Keratinocyte (primary cell): ENCODE measurements around the gene C4orf36. TPM values are rescaled to one million over a fixed set of nuclear protein-coding genes. Genes with fewer than 3 reads are reported as not detected.

Experiments used
- DNase-seq: peaks from one replicate; pipeline ENCODE4 v3.0.0-alpha.2; 2011; ENCODE audit warnings: low read depth, missing footprints, low spot score
- FAIRE-seq: peaks from 2 replicates; lab custom pipeline; 2011; peaks lifted over from hg19 to GRCh38; lab: Jason Lieb, UNC
- H2AFZ ChIP-seq: 2 replicates; pipeline ENCODE4 v1.6.0; 2012; ENCODE audit warnings: low read length, control low read depth, inconsistent platforms; ENCODE audit not compliant: control insufficient read depth
- H3K27ac ChIP-seq: 2 replicates; pipeline ENCODE4 v1.5.1; 2011; ENCODE audit warnings: low read length; ENCODE audit not compliant: control insufficient read depth, insufficient read depth
- H3K27me3 ChIP-seq: 3 replicates; pipeline ENCODE4 v1.6.0; 2011; ENCODE audit warnings: low read length; ENCODE audit not compliant: control insufficient read depth, insufficient read depth; ENCODE audit errors: extremely low read depth
- H3K36me3 ChIP-seq, 2 experiments: 2 replicates in 1 of 2; 3 replicates in 1 of 2; pipeline ENCODE4 v1.5.1; 2011; ENCODE audit warnings: low read length in 2 of 2, mild to moderate bottlenecking in 1 of 2; ENCODE audit not compliant: control insufficient read depth in 2 of 2, insufficient read depth in 2 of 2; ENCODE audit errors: extremely low read depth in 1 of 2
- H3K4me1 ChIP-seq: 3 replicates; pipeline ENCODE4 v1.5.1; 2011; ENCODE audit warnings: low read length; ENCODE audit not compliant: control insufficient read depth, insufficient read depth; ENCODE audit errors: extremely low read depth
- H3K4me2 ChIP-seq: 3 replicates; pipeline ENCODE4 v1.6.0; 2011; ENCODE audit warnings: low read depth, low read length; ENCODE audit not compliant: control insufficient read depth, insufficient read depth; ENCODE audit errors: extremely low read depth
- H3K4me3 ChIP-seq, 3 experiments: fragments of 200-600 bp in 1 of 3; sonication (generic) in 1 of 3; 2 replicates in 2 of 3; 3 replicates in 1 of 3; pipeline ENCODE4 v1.5.1; 2011 to 2016; ENCODE audit warnings: low read length in 3 of 3, mild to moderate bottlenecking in 3 of 3, control low read depth in 2 of 3, inconsistent platforms in 1 of 3, low read depth in 1 of 3, mixed read lengths in 1 of 3, mixed run types in 1 of 3, moderate library complexity in 1 of 3; ENCODE audit not compliant: control insufficient read depth in 2 of 3, insufficient read depth in 2 of 3; ENCODE audit errors: extremely low read depth in 1 of 3
- H3K79me2 ChIP-seq: 2 replicates; pipeline ENCODE4 v1.6.0; 2012; ENCODE audit warnings: low read length; ENCODE audit not compliant: control insufficient read depth, insufficient read depth
- H3K9ac ChIP-seq: 3 replicates; pipeline ENCODE4 v1.6.0; 2011; ENCODE audit warnings: low read length; ENCODE audit not compliant: control insufficient read depth, insufficient read depth; ENCODE audit errors: extremely low read depth
- H3K9me1 ChIP-seq: 3 replicates; pipeline ENCODE4 v1.6.0; 2011; ENCODE audit warnings: low read length; ENCODE audit not compliant: control insufficient read depth, insufficient read depth; ENCODE audit errors: extremely low read depth
- H3K9me3 ChIP-seq: 2 replicates; pipeline ENCODE4 v1.5.1; 2012; ENCODE audit warnings: low read depth, low read length; ENCODE audit not compliant: control insufficient read depth
- H4K20me1 ChIP-seq: 3 replicates; pipeline ENCODE4 v1.6.0; 2011; ENCODE audit warnings: low read length; ENCODE audit not compliant: control insufficient read depth, insufficient read depth; ENCODE audit errors: extremely low read depth
- CTCF ChIP-seq, 3 experiments: IDR thresholded peaks in 1 of 3; conservative IDR thresholded peaks in 1 of 3; optimal IDR thresholded peaks in 1 of 3; 2 replicates in 2 of 3; 3 replicates in 1 of 3; pipeline versions ENCODE3 to v1.5.1; 2011; ENCODE audit warnings: low read length in 3 of 3, mild to moderate bottlenecking in 3 of 3, moderate library complexity in 2 of 3, control low read depth in 1 of 3, inconsistent platforms in 1 of 3; ENCODE audit not compliant: insufficient read depth in 2 of 3; ENCODE audit errors: extremely low read depth in 1 of 3
- EZH2 ChIP-seq: IDR thresholded peaks from one replicate; pipeline ENCODE4 v1.6.1; 2012; ENCODE audit warnings: inconsistent platforms, mild to moderate bottlenecking, low read length, moderate library complexity
- dilution Hi-C: fragments of 300-500 bp; cut with MboI; formaldehyde crosslinking; loops from one replicate; pipeline ENCODE4 v1.7.0; 2020; ENCODE audit warnings: low sequenced_read_pairs; ENCODE audit not compliant: extremely low pct_ligation_motif_present
- polyA plus RNA-seq, 5 experiments: library from polyadenylated mRNA; depleted of rRNA in 3 of 5; stranded (reverse) in 3 of 5; stranded (forward) in 1 of 5; unstranded in 1 of 5; fragments of >200 nt; gene quantifications; 1 replicate in 1 of 5; 2 replicates in 3 of 5; 3 replicates in 1 of 5; pipeline versions ENCODE4 v1.2.1 to v1.2.3, GENCODE V29; 2011 to 2012; ENCODE audit warnings: missing spikeins in 2 of 5, low read depth in 1 of 5, low replicate concordance in 1 of 5

Gene C4orf36
- polyA plus RNA-seq, 1 donor (not counting 4 experiments of a cell fraction or from before 2014, with no cell fraction given): 1.2 TPM

- DNase-seq: peak; percentile 96
Measured at GRCh38 chr4:86845593-86845992, 46.6 kb downstream of the C4orf36 start.

DNA sequence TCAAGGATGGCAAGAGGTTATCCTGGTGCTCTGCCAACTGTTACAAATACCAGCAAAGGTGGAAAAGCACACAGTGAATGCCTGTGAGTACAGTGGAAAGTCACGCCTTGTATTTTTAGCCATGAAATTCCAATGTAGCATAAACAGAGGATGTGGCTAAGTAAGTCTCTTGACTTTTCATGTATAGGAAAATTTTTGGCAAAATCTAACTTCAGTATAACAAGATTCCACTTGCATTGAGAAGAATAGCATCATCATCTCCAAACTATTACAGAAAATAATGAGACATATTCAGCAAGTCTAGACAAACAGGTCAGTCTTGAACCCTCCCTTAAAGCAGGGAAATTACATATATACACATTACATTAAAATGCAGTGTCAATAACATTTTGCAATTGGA lies 50.9 kb downstream of the C4orf36 start:
- Histone ChIP-seq H3K4me2 (peak overlapping the region; percentile 90), H3K27ac (peak overlapping the region; percentile 97)
- FAIRE-seq: peak; percentile 99

More at GRCh38 chr4:86845593-86845992, 46.6 kb downstream of the C4orf36 start:
- Histone ChIP-seq H3K9ac (peak overlapping the region; percentile 87), H2AFZ (no peak overlapping the region), H3K27me3 (no peaks in the 10 kb centered on the region), H3K4me1 (peaks cover 74% of the 10 kb centered on the region), H3K9me1 (no peaks in the 10 kb centered on the region), H3K4me3 (peak overlapping the region; percentile 42 to 82 (median 52)), H3K9me3 (no peaks in the 10 kb centered on the region), H3K36me3 (peaks cover 3 to 7% of the 10 kb centered on the region in 2 experiments), H3K79me2 (peaks cover 69% of the 10 kb centered on the region), H4K20me1 (no peaks in the 10 kb centered on the region), H3K27ac (peak overlapping the region; percentile 96), H3K4me2 (peak overlapping the region; percentile 95)
- FAIRE-seq: peak; percentile 100
- dilution Hi-C loops: no loop called here
- no peak for TF ChIP-seq EZH2
- no peak for TF ChIP-seq CTCF (optimal IDR thresholded peaks at IDR 0.05 in 1 of 3, IDR thresholded peaks at IDR 0.05 in 1 of 3, conservative IDR thresholded peaks at IDR 0.05 in 1 of 3; ENCODE audit: extremely low read depth in 1 of 3, insufficient read depth in 2 of 3, low read length in 3 of 3)

More for the DNA sequence above, 50.9 kb downstream of the C4orf36 start:
- peaks cover 74% of the 10 kb centered on the region for H3K4me1 ChIP-seq
- no peaks in the 10 kb centered on the region for H3K27me3 ChIP-seq
- TF ChIP-seq CTCF (optimal IDR thresholded peaks at IDR 0.05 in 1 of 3, IDR thresholded peaks at IDR 0.05 in 1 of 3, conservative IDR thresholded peaks at IDR 0.05 in 1 of 3; ENCODE audit: extremely low read depth in 1 of 3, insufficient read depth in 2 of 3, low read length in 3 of 3) (no peak), EZH2 (no peak)
- DNase-seq: no peak
- H3K4me3 ChIP-seq: peak overlapping the region in 2 of 3 experiments; percentile 52 to 60
- no peak overlapping the region for H2AFZ ChIP-seq
- H3K79me2 ChIP-seq: peaks cover 65% of the 10 kb centered on the region
- no peaks in the 10 kb centered on the region for H3K9me3 ChIP-seq
- H3K9me1 ChIP-seq: no peaks in the 10 kb centered on the region
- peaks cover 3 to 12% of the 10 kb centered on the region in 2 experiments for H3K36me3 ChIP-seq
- dilution Hi-C loops: no loop called here
- H3K9ac ChIP-seq: peak overlapping the region; percentile 66
- H4K20me1 ChIP-seq: no peaks in the 10 kb centered on the region
